A673 (cell line): ENCODE results near the gene CAPN6. TPM values are rescaled to one million over a fixed set of nuclear protein-coding genes. Genes with fewer than 3 reads are reported as not detected.

ENCODE experiments used
- BruUV-seq: library from RNA; stranded (reverse); fragments of 400-500 nt; replicated peaks from 2 replicates; lab custom pipeline; 2021; lab: Mats Ljungman, UMichigan
- CTCF ChIA-PET: fragments of 300-600 bp; sonication (Branson Sonifier 250); formaldehyde crosslinking; loops from one replicate; lab custom pipeline; 2022; ENCODE audit warnings: antibody characterized with exemption; lab: Charles Lee
- POLR2A ChIA-PET: fragments of 300-600 bp; sonication (Branson Sonifier 250); formaldehyde crosslinking; loops from one replicate; lab custom pipeline; 2022; ENCODE audit warnings: antibody characterized with exemption; ENCODE audit not compliant: low non-redundant PET; lab: Charles Lee
- DNase-seq: peaks from one replicate; pipeline ENCODE4 v3.0.0-alpha.2; 2015; ENCODE audit warnings: low spot score
- H3K27ac ChIP-seq: fragments of 200-600 bp; sonication (generic); 2 replicates; pipeline ENCODE4 v1.5.1; 2016; ENCODE audit warnings: mixed run types, low read depth, mild to moderate bottlenecking, mixed read lengths, antibody characterized with exemption, low read length; ENCODE audit not compliant: poor library complexity, severe bottlenecking
- H3K27me3 ChIP-seq: fragments of 200-600 bp; sonication (generic); replicated peaks from 2 replicates; pipeline ENCODE4 v1.6.1; 2017; ENCODE audit warnings: mixed run types, low read depth, mild to moderate bottlenecking, mixed read lengths, antibody characterized with exemption, low read length; ENCODE audit not compliant: insufficient read depth, poor library complexity
- H3K36me3 ChIP-seq: fragments of 200-600 bp; sonication (generic); 2 replicates; pipeline ENCODE4 v1.6.1; 2016; ENCODE audit warnings: mixed run types, mild to moderate bottlenecking, mixed read lengths, antibody characterized with exemption, low read length; ENCODE audit not compliant: insufficient read depth, poor library complexity, severe bottlenecking
- H3K4me1 ChIP-seq: fragments of 200-600 bp; sonication (generic); 2 replicates; pipeline ENCODE4 v1.6.1; 2017; ENCODE audit warnings: mixed run types, mild to moderate bottlenecking, mixed read lengths, antibody characterized with exemption, low read length; ENCODE audit not compliant: insufficient read depth, poor library complexity, severe bottlenecking
- H3K4me3 ChIP-seq: fragments of 200-600 bp; sonication (generic); 2 replicates; pipeline ENCODE4 v1.5.1; 2016; ENCODE audit warnings: low read depth, mixed run types, mild to moderate bottlenecking, mixed read lengths, low read length; ENCODE audit not compliant: poor library complexity, severe bottlenecking
- H3K9me3 ChIP-seq: fragments of 200-600 bp; sonication (generic); 2 replicates; pipeline ENCODE4 v1.6.1; 2016; ENCODE audit warnings: mixed run types, low read depth, mild to moderate bottlenecking, mixed read lengths, antibody characterized with exemption, low read length; ENCODE audit not compliant: poor library complexity, severe bottlenecking
- CTCF ChIP-seq: fragments of 300-800, 200-600 bp; sonication (generic); conservative IDR thresholded peaks from 2 replicates; pipeline ENCODE4 v1.5.1; 2017; ENCODE audit warnings: low read depth, mild to moderate bottlenecking, antibody characterized with exemption, low read length, moderate library complexity, mixed read lengths
- EZH2 ChIP-seq: fragments of 200-600 bp; sonication (generic); IDR thresholded peaks from 2 replicates; pipeline ENCODE4 v1.6.1; 2017; ENCODE audit warnings: borderline replicate concordance, low read depth, mild to moderate bottlenecking, mixed read lengths, antibody characterized with exemption, low read length; ENCODE audit not compliant: poor library complexity, severe bottlenecking
- intact Hi-C: fragments of 100-400 bp; cut with micrococcal nuclease; formaldehyde crosslinking; loops from one replicate; pipeline ENCODE4 v1.10.0; 2022; ENCODE audit not compliant: unreplicated experiment
- total RNA-seq: library from RNA; stranded (reverse); gene quantifications from 2 replicates; pipeline ENCODE4 v1.2.3, GENCODE V29; 2021

Gene CAPN6
- total RNA-seq, 1 experiment from 2014 or later = 0.28 TPM

DNA sequence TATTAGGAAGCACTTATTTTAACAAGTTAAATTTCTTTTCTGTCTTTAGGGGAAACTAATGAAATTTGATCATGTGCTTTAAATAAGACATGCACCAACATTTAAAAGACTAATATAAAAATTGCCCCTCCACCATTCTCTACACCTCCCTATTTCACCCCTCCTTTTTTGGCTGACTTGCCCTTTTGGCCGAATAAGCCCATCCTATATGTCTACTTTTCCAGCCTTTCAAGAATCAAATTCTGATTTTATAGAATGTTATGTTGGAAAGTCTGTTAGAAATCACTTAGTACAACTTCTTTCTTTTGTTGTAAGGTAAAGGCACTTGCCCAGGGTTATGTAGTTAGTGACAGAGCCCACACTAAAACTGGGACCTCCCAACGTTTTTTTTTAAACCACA lies 1.8 kb downstream of the CAPN6 start:
- BruUV-seq = no TSS peak
- H3K4me1 ChIP-seq = no peaks in the 10 kb centered on the region
- intact Hi-C loops = loop anchor here (10.0 kb wide), 1 partner anchor 176 kb away; no protein-coding TSS in a partner anchor
- ChIA-PET CTCF (no interaction called here), POLR2A (no interaction called here)
- H3K27me3 ChIP-seq = peaks cover 21% of the 10 kb centered on the region
- no peak overlapping the region for H3K27ac ChIP-seq
- TF ChIP-seq EZH2 (no peak), CTCF (no peak)
- H3K36me3 ChIP-seq = no peaks in the 10 kb centered on the region
- no peak overlapping the region for H3K4me3 ChIP-seq
- H3K9me3 ChIP-seq = no peaks in the 10 kb centered on the region
- DNase-seq = no peak

- Histone ChIP-seq H3K27me3 (peaks cover 15% of the 10 kb centered on the region), H3K4me3 (no peak overlapping the region), H3K36me3 (no peaks in the 10 kb centered on the region), H3K9me3 (no peaks in the 10 kb centered on the region), H3K27ac (no peak overlapping the region), H3K4me1 (no peaks in the 10 kb centered on the region)
- intact Hi-C loops = loop anchor here (10.0 kb wide), 1 partner anchor 179 kb away; no protein-coding TSS in a partner anchor
- POLR2A ChIA-PET = no interaction called here
- TF ChIP-seq CTCF (no peak), EZH2 (no peak)
- no peak for DNase-seq
- no TSS peak for BruUV-seq
- CTCF ChIA-PET = no interaction called here
Observed at GRCh38 chrX:111265486-111265885, 4.8 kb downstream of the CAPN6 start.

- BruUV-seq = no TSS peak
- H3K36me3 ChIP-seq = no peaks in the 10 kb centered on the region
- peaks cover 14% of the 10 kb centered on the region for H3K27me3 ChIP-seq
- TF ChIP-seq CTCF (no peak), EZH2 (no peak)
- H3K4me3 ChIP-seq = no peak overlapping the region
- no peaks in the 10 kb centered on the region for H3K4me1 ChIP-seq
- H3K27ac ChIP-seq = no peak overlapping the region
- intact Hi-C loops = loop anchor here (10.0 kb wide), 1 partner anchor 180 kb away; no protein-coding TSS in a partner anchor
- no peak for DNase-seq
- H3K9me3 ChIP-seq = no peaks in the 10 kb centered on the region
- ChIA-PET CTCF (no interaction called here), POLR2A (no interaction called here)
Observed at GRCh38 chrX:111264385-111264784, 5.9 kb downstream of the CAPN6 start.
